GM12878 (cell line): ENCODE data around the gene SPATS2L. TPM values are rescaled to one million over a fixed set of nuclear protein-coding genes. Genes with fewer than 3 reads are reported as not detected.

Experiments
- ATAC-seq: fragments of 200-7000 bp; cut with Tn5 transposase; 3 replicates; pipeline ENCODE4 v1.9.1; 2020; ENCODE audit warnings: mild to moderate bottlenecking, moderate library complexity
- BruUV-seq: library from RNA; stranded (reverse); fragments of 400-500 nt; replicated peaks from 2 replicates; lab custom pipeline; 2021; lab: Mats Ljungman, UMichigan
- CTCF ChIA-PET: fragments of 300-600 bp; sonication (Branson Sonifier 250); formaldehyde crosslinking; extraction: SDS; loops from one replicate; lab custom pipeline; 2021; ENCODE audit warnings: inconsistent platforms; lab: Yijun Ruan, JAX
- POLR2A ChIA-PET: fragments of 350-600 bp; formaldehyde crosslinking; extraction: SDS; loops from one replicate; lab custom pipeline; 2021; ENCODE audit warnings: inconsistent platforms; lab: Charles Lee
- RAD21 ChIA-PET: fragments of 300-600 bp; sonication (Branson Sonifier 250); formaldehyde crosslinking; loops from one replicate; lab custom pipeline; 2023; ENCODE audit warnings: antibody characterized with exemption; ENCODE audit not compliant: unreplicated experiment; lab: Charles Lee
- SMC1A ChIA-PET: fragments of 300-600 bp; sonication (Branson Sonifier 250); formaldehyde crosslinking; loops from one replicate; lab custom pipeline; 2023; ENCODE audit not compliant: unreplicated experiment, uncharacterized antibody; lab: Charles Lee
- DNase-seq: peaks from one replicate; pipeline ENCODE4 v3.0.0-alpha.2; 2011; ENCODE audit warnings: low read depth, low spot score
- FAIRE-seq: peaks from 3 replicates; lab custom pipeline; 2011; peaks lifted over from hg19 to GRCh38; lab: Jason Lieb, UNC
- H2AFZ ChIP-seq: 2 replicates; pipeline ENCODE4 v1.6.0; 2011; ENCODE audit warnings: low read depth, low read length, control low read depth; ENCODE audit not compliant: control insufficient read depth
- H3K27ac ChIP-seq: 2 replicates; pipeline ENCODE4 v1.5.1; 2011; ENCODE audit warnings: control low read depth; ENCODE audit not compliant: control insufficient read depth, insufficient read depth
- H3K27me3 ChIP-seq, 2 experiments: replicated peaks in 1 of 2; 2 replicates each; pipeline versions ENCODE4 v1.6.0 to v1.6.1; 2011; ENCODE audit warnings: low read length in 1 of 2; ENCODE audit not compliant: control insufficient read depth in 2 of 2, insufficient read depth in 2 of 2
- H3K36me3 ChIP-seq, 2 experiments: 2 replicates each; pipeline ENCODE4 v1.5.1; 2011; ENCODE audit warnings: low read length in 1 of 2; ENCODE audit not compliant: control insufficient read depth in 2 of 2, insufficient read depth in 2 of 2
- H3K4me1 ChIP-seq: 2 replicates; pipeline ENCODE4 v1.6.1; 2011; ENCODE audit warnings: mild to moderate bottlenecking, low read length, moderate library complexity, mixed read lengths; ENCODE audit not compliant: control insufficient read depth, insufficient read depth
- H3K4me2 ChIP-seq: 2 replicates; pipeline ENCODE4 v1.6.0; 2011; ENCODE audit warnings: control low read depth; ENCODE audit not compliant: control insufficient read depth, insufficient read depth
- H3K4me3 ChIP-seq: fragments of 200-600 bp; sonication (generic); 2 replicates; pipeline ENCODE4 v1.5.1; 2016
- H3K79me2 ChIP-seq: 2 replicates; pipeline ENCODE4 v1.6.0; 2011; ENCODE audit warnings: low read length; ENCODE audit not compliant: control insufficient read depth, insufficient read depth
- H3K9ac ChIP-seq: 2 replicates; pipeline ENCODE4 v1.8.0; 2011; ENCODE audit warnings: low read length, control low read depth, mixed read lengths; ENCODE audit not compliant: control insufficient read depth, insufficient read depth
- H3K9me3 ChIP-seq: replicated peaks from 3 replicates; pipeline ENCODE4 v1.5.1; 2011; ENCODE audit warnings: mild to moderate bottlenecking, low read length; ENCODE audit not compliant: control insufficient read depth, insufficient read depth
- H4K20me1 ChIP-seq: 2 replicates; pipeline ENCODE4 v1.6.0; 2011; ENCODE audit not compliant: control insufficient read depth, insufficient read depth
- GATAD2B ChIP-seq: fragments of 450-650 bp; conservative IDR thresholded peaks from 2 replicates; pipeline ENCODE4 v1.6.1; 2017; ENCODE audit warnings: low read depth, mild to moderate bottlenecking, moderate library complexity
- HDAC6 ChIP-seq: fragments of 200-600 bp; sonication (generic); IDR thresholded peaks from one replicate; pipeline ENCODE4 v1.8.0; 2017; ENCODE audit warnings: antibody characterized with exemption; ENCODE audit not compliant: unreplicated experiment
- IRF4 ChIP-seq: IDR thresholded peaks from 2 replicates; pipeline ENCODE4 v1.6.1; 2011; ENCODE audit warnings: low read depth, low read length
- JUNB ChIP-seq: IDR thresholded peaks from 2 replicates; pipeline ENCODE4 v1.6.1; 2016; ENCODE audit warnings: antibody characterized with exemption, mild to moderate bottlenecking
- MYC ChIP-seq: IDR thresholded peaks from 2 replicates; pipeline ENCODE4 v1.6.1; 2011; ENCODE audit warnings: mild to moderate bottlenecking, low read length, moderate library complexity, inconsistent platforms; ENCODE audit not compliant: insufficient read depth, insufficient replicate concordance, insufficient read length, severe bottlenecking
- NBN ChIP-seq: fragments of 450-650 bp; IDR thresholded peaks from 2 replicates; pipeline ENCODE4 v1.6.1; 2016
- POLR2AphosphoS5 ChIP-seq: IDR thresholded peaks from 2 replicates; pipeline ENCODE4 v1.6.1; 2011; ENCODE audit warnings: mild to moderate bottlenecking, low read length, inconsistent platforms
- WGBS: methylation state at CpG from one replicate; pipeline ENCODE4 v1.1.6; 2016; ENCODE audit warnings: low lambda C conversion rate; ENCODE audit not compliant: insufficient replicate concordance, insufficient coverage; ENCODE audit errors: missing lambda C conversion rate; 5-methylcytosine and 5-hydroxymethylcytosine counted together
- in situ Hi-C: fragments of 300-500 bp; cut with MboI; formaldehyde crosslinking; loops from 9 replicates; pipeline ENCODE4 v1.14.3; 2018; ENCODE audit warnings: mixed read lengths
- intact Hi-C: fragments of 100-400 bp; cut with micrococcal nuclease; formaldehyde crosslinking; loops from one replicate; pipeline ENCODE4 v1.14.2; 2022; ENCODE audit not compliant: unreplicated experiment
- polyA plus RNA-seq, 11 experiments: library from polyadenylated mRNA; depleted of rRNA in 4 of 11; unstranded in 6 of 11; stranded (reverse) in 5 of 11; fragments of >200 nt; fragmentation: Nextera tagmentation in 4 of 11; fragmentation: Illumina TruSeq in 1 of 11; extraction: Ambion mirVana in 4 of 11; extraction: Trizol in 1 of 11; gene quantifications; 1 replicate in 1 of 11; 2 replicates in 10 of 11; pipeline versions ENCODE4 v1.2.1 to v1.2.3, GENCODE V29; 2011 to 2016; ENCODE audit warnings: inconsistent platforms in 2 of 11, missing spikeins in 2 of 11, low read depth in 1 of 11
- total RNA-seq, 4 experiments: library from RNA; depleted of rRNA in 3 of 4; stranded (reverse); fragments of >200 nt in 3 of 4; fragmentation: Illumina TruSeq in 1 of 4; extraction: Trizol in 1 of 4; gene quantifications; 2 replicates each; pipeline versions ENCODE4 v1.2.1 to v1.2.3, GENCODE V29; 2013 to 2021
- TF ChIP-seq, protein P1 (sequence below): IDR thresholded peaks from 2 replicates; pipeline ENCODE4 v1.6.1; 2011; ENCODE audit warnings: borderline replicate concordance, low read depth, mild to moderate bottlenecking, moderate library complexity, low read length; ENCODE audit not compliant: insufficient read depth, poor library complexity, severe bottlenecking
- TF ChIP-seq, protein P2 (sequence below): fragments of 450-650 bp; IDR thresholded peaks from 2 replicates; pipeline ENCODE4 v1.6.1; 2017; ENCODE audit warnings: mild to moderate bottlenecking, low read depth, inconsistent platforms; ENCODE audit not compliant: poor library complexity, severe bottlenecking
- TF ChIP-seq, protein P3 (sequence below): fragments of 450-650 bp; formaldehyde crosslinking; IDR thresholded peaks from 2 replicates; pipeline ENCODE4 v1.5.0; 2022; ENCODE audit warnings: mild to moderate bottlenecking, missing genetic modification characterization

Gene SPATS2L
- total and polyA plus RNA-seq, 10 of the 15 experiments (the other 5 are each of a cell fraction or from before 2014, with no cell fraction given), result 5.2 to 30.0 (median 20.1) TPM

DNA sequence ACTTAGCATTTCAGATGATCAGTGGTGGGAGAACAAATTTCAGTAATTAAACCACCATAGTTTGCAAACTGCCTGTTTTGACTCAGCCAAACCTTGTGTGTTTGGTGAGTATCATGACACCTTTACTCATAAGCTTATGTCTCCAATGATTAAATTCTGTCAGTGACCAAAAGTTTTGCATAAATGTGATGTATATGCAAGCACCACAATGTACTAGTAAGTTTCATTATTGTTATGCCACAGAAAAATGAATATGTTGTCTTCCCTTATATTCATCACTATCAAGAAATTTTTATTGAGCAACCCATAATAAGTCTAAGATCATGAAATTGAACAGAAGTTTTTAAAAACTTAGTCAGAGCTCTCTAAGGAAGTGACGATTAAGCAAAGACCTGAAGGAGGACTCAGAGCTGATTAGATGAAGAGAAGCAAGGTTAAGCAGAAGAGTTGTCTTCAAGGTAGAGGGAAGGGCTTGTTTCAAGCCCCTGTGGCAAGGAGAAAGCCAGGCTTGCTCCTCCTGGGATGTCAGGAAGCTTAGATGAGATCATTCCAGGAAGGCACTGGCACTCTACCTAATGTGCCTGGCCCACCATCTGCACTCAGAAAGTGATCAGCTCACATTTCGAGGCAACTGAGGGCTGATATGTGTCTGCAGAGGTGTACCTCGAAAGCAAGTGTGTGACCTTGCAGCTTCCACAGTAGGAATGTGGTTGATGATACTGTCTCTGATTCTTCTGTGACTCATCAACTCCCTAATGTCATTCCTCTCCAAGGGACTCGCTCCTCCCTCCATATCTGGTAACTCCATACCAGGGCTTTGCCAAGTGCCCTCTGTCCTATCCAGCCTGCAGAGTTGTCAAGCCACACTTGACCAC is 148.7 kb downstream of the SPATS2L start:
- intact Hi-C loops (loop anchor here (2.0 to 5.0 kb wide), 2 partner anchors 16 to 148 kb away; partner anchors contain the start of gene SPATS2L), in situ Hi-C loops (no loop called here)
- Histone ChIP-seq H3K9ac (no peak overlapping the region), H3K4me1 (peaks cover 17% of the 10 kb centered on the region), H3K36me3 (no peaks in the 10 kb centered on the region), H3K9me3 (no peaks in the 10 kb centered on the region), H3K4me2 (peak overlapping the region; percentile 28; the same call in 1 of the 2 replicates), H3K4me3 (no peak overlapping the region), H3K27me3 (no peaks in the 10 kb centered on the region), H3K27ac (peak overlapping the region; percentile 30; the same call in 1 of the 2 replicates), H4K20me1 (no peaks in the 10 kb centered on the region), H3K79me2 (no peaks in the 10 kb centered on the region), H2AFZ (no peak overlapping the region)
- BruUV-seq, result no TSS peak
- ChIA-PET CTCF (interaction anchor here (0.6 to 5.3 kb wide), 9 partner anchors 8 to 477 kb away, joined by 3 to 37 read pairs (median 5); partner anchors contain the start of gene SPATS2L), RAD21 (interaction anchor here (0.6 to 5.1 kb wide), 5 partner anchors 10 to 393 kb away, joined by 3 to 33 read pairs (median 4); no protein-coding TSS in a partner anchor), POLR2A (interaction anchor here (0.8 kb wide), 1 partner anchor 21 kb away, joined by 3 read pairs; no protein-coding TSS in a partner anchor), SMC1A (interaction anchor here (0.5 to 5.3 kb wide), 12 partner anchors 8 to 477 kb away, joined by 3 to 41 read pairs (median 5); no protein-coding TSS in a partner anchor)
- ATAC-seq (peak; percentile 77), FAIRE-seq (no peak), DNase-seq (peak; percentile 66)
- 21% methylated on average over 4 of the region's 4 CpGs for WGBS
- TF ChIP-seq, protein P1, sequence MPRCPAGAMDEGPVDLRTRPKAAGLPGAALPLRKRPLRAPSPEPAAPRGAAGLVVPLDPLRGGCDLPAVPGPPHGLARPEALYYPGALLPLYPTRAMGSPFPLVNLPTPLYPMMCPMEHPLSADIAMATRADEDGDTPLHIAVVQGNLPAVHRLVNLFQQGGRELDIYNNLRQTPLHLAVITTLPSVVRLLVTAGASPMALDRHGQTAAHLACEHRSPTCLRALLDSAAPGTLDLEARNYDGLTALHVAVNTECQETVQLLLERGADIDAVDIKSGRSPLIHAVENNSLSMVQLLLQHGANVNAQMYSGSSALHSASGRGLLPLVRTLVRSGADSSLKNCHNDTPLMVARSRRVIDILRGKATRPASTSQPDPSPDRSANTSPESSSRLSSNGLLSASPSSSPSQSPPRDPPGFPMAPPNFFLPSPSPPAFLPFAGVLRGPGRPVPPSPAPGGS, result peak; percentile 74
- TF ChIP-seq POLR2AphosphoS5, result no peak
- no peak for TF ChIP-seq GATAD2B
- TF ChIP-seq, protein P2, sequence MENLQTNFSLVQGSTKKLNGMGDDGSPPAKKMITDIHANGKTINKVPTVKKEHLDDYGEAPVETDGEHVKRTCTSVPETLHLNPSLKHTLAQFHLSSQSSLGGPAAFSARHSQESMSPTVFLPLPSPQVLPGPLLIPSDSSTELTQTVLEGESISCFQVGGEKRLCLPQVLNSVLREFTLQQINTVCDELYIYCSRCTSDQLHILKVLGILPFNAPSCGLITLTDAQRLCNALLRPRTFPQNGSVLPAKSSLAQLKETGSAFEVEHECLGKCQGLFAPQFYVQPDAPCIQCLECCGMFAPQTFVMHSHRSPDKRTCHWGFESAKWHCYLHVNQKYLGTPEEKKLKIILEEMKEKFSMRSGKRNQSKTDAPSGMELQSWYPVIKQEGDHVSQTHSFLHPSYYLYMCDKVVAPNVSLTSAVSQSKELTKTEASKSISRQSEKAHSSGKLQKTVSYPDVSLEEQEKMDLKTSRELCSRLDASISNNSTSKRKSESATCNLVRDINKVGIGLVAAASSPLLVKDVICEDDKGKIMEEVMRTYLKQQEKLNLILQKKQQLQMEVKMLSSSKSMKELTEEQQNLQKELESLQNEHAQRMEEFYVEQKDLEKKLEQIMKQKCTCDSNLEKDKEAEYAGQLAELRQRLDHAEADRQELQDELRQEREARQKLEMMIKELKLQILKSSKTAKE, result peak; percentile 75
- TF ChIP-seq HDAC6, result no peak
- TF ChIP-seq IRF4, result peak; percentile 90
- TF ChIP-seq JUNB, result peak; percentile 92
- TF ChIP-seq, protein P3, sequence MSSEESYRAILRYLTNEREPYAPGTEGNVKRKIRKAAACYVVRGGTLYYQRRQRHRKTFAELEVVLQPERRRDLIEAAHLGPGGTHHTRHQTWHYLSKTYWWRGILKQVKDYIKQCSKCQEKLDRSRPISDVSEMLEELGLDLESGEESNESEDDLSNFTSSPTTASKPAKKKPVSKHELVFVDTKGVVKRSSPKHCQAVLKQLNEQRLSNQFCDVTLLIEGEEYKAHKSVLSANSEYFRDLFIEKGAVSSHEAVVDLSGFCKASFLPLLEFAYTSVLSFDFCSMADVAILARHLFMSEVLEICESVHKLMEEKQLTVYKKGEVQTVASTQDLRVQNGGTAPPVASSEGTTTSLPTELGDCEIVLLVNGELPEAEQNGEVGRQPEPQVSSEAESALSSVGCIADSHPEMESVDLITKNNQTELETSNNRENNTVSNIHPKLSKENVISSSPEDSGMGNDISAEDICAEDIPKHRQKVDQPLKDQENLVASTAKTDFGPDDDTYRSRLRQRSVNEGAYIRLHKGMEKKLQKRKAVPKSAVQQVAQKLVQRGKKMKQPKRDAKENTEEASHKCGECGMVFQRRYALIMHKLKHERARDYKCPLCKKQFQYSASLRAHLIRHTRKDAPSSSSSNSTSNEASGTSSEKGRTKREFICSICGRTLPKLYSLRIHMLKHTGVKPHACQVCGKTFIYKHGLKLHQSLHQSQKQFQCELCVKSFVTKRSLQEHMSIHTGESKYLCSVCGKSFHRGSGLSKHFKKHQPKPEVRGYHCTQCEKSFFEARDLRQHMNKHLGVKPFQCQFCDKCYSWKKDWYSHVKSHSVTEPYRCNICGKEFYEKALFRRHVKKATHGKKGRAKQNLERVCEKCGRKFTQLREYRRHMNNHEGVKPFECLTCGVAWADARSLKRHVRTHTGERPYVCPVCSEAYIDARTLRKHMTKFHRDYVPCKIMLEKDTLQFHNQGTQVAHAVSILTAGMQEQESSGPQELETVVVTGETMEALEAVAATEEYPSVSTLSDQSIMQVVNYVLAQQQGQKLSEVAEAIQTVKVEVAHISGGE (CRISPR knock-in tag), result no peak
- TF ChIP-seq NBN, result no peak
- TF ChIP-seq MYC, result no peak
